Central memory CD8-positive, alpha-beta T cell (primary cell): Measurements from ENCODE around the gene PDZD8.
"Not testable (repeated sequence)": the region's sequence is repeated elsewhere in the genome, so short reads cannot be mapped to it uniquely, and the experiment has no call there.

ENCODE experiments used
- ATAC-seq: fragments of 150-1000 bp; cut with Tn5 transposase; replicated peaks from 2 replicates; pipeline ENCODE4 v1.10.0; 2022; ENCODE audit warnings: mild to moderate bottlenecking, moderate FRiP score, moderate number of reproducible peaks; ENCODE audit not compliant: poor library complexity, severe bottlenecking; ENCODE audit errors: extremely low read depth
- DNase-seq, 2 donors: peaks; one replicate each; pipeline ENCODE4 v3.0.0; 2021; ENCODE audit warnings: low spot score in 2 of 2
- H3K27ac Mint-ChIP-seq: one replicate; pipeline ENCODE4 v1.8.0; 2022; ENCODE audit warnings: low read depth, mild to moderate bottlenecking, moderate library complexity, mixed read lengths
- H3K27me3 Mint-ChIP-seq: one replicate; pipeline ENCODE4 v1.8.0; 2022; ENCODE audit warnings: mixed read lengths
- H3K36me3 Mint-ChIP-seq: one replicate; pipeline ENCODE4 v1.8.0; 2022; ENCODE audit warnings: mild to moderate bottlenecking, moderate library complexity, mixed read lengths; ENCODE audit not compliant: insufficient read depth
- H3K4me1 Mint-ChIP-seq: one replicate; pipeline ENCODE4 v1.8.0; 2022; ENCODE audit warnings: mixed read lengths
- H3K4me3 Mint-ChIP-seq: one replicate; pipeline ENCODE4 v1.8.0; 2022; ENCODE audit warnings: mild to moderate bottlenecking, moderate library complexity, mixed read lengths
- H3K9me3 Mint-ChIP-seq: one replicate; pipeline ENCODE4 v1.8.0; 2022; ENCODE audit warnings: mixed read lengths

The PDZD8 gene

DNA sequence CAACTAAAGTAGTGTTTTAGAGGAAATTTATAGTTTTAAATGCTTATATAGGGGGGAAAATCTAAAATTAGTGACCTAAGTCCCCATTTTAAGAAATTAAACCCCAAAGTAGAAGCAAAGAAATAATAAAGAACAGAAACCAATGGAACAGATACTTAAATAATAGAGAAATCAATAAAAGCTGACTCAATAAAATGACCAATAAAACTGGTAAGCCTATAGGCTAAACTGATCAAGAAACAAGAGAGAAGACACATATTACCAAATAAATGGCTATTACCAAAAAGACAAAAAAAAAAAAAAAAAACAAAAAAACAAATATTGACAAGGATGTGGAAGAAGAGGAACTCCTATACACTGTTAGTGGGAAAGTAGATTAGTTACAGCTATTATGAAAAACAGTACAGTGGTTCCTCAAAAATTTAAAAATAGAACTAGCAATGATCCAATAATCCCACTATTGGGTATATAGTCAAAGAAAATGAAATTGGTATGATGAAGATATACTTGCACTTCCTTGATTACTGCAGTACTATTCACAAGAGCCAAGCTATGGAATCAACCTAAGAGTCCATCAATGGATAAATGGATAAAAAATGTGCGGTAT is 81.1 kb downstream of the PDZD8 start:
- DNase-seq (no peak), ATAC-seq (no peak)
- peaks cover 23% of the 10 kb centered on the region for H3K4me1 Mint-ChIP-seq
- H3K27me3 Mint-ChIP-seq, result no peaks in the 10 kb centered on the region
- no peak overlapping the region for H3K27ac Mint-ChIP-seq
- H3K36me3 Mint-ChIP-seq, result peaks cover 9% of the 10 kb centered on the region
- H3K4me3 Mint-ChIP-seq, result no peak overlapping the region
- H3K9me3 Mint-ChIP-seq, result no peaks in the 10 kb centered on the region

DNA sequence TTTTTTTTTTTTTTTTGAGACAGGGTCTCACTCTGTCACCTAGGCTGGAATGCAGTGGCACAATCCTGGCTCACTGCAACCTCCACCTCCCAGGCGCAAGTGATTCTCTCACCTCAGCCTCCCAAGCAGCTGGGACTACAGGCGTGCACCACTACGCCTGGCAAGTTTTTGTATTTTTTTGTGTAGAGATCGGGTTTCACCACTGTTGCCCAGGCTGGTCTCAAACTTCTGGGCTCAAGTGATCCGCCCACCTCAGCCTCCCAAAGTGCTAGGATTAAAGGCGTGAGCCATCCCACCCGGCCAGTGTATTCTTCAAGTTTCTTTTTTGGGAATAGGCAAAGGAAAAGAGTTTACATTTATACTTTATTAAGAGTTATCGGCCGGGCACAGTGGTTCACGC is 84.4 kb downstream of the PDZD8 start:
- not testable (repeated sequence) for H3K36me3 Mint-ChIP-seq, H3K27me3 Mint-ChIP-seq, H3K27ac Mint-ChIP-seq, H3K4me3 Mint-ChIP-seq, DNase-seq, H3K9me3 Mint-ChIP-seq, ATAC-seq
- peaks cover 16% of the 10 kb centered on the region for H3K4me1 Mint-ChIP-seq

DNA sequence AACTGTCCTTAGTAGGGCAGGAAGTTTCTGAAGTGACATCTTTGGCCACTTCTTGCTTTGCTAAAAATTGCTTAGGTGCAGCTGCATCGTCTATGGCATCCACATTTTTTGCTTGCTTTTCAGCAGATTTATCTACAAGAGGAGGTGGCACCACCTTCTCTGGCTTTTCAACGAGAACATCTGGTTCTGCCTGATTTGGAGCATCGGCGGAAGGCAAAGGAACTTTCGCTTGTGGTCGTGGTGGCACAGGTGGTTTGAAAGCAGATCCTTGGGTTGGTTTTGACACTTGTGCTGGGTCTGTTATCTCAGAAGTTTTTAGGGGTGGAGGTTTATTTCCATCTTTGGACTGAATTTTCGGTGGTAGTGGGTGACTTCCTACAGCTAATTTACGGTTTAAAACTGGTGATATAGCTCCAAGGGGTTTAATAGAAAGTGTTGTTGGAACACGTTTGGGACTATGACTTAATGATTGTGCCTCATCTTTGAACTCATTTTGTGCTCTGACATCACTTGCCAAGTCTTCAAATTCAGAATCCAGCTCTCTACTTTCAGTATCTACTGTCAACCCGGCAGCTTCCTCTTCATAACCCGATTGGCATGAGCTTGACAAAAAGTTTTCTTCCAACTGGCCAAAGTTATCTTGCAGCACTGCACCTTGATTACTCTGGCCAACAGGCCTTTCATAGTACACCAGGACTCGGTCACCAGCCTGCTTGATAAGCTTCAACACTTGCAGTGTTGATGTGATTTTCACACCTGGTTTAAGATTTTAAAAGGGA is 90.3 kb downstream of the PDZD8 start:
- Mint-ChIP-seq H3K36me3 (peaks cover 12% of the 10 kb centered on the region), H3K27ac (no peak overlapping the region), H3K9me3 (no peaks in the 10 kb centered on the region), H3K4me1 (no peaks in the 10 kb centered on the region), H3K27me3 (no peaks in the 10 kb centered on the region), H3K4me3 (no peak overlapping the region)
- no peak for DNase-seq
- ATAC-seq, result no peak

DNA sequence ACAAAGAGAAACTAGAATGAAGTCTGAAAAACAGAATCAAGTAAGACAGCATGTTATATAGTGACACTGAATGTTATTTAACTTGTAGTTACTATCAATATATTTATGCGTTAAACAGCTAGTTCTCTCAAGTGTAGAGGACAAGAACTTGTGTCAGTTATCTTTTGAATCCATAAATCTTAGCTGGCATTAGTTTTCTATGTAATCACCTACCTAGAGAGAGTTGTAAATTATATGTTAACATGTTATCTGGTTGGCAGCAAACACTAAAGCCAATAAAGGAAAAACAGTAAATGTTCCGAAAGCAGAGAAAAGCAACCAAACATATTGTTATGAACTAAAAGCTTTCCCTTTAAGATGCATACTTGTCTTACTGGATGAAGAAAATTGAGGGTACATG is 97.6 kb downstream of the PDZD8 start:
- DNase-seq, result no peak
- ATAC-seq, result no peak
- Mint-ChIP-seq H3K27me3 (no peaks in the 10 kb centered on the region), H3K4me1 (no peaks in the 10 kb centered on the region), H3K9me3 (no peaks in the 10 kb centered on the region), H3K4me3 (no peak overlapping the region), H3K36me3 (no peaks in the 10 kb centered on the region), H3K27ac (no peak overlapping the region)

DNA sequence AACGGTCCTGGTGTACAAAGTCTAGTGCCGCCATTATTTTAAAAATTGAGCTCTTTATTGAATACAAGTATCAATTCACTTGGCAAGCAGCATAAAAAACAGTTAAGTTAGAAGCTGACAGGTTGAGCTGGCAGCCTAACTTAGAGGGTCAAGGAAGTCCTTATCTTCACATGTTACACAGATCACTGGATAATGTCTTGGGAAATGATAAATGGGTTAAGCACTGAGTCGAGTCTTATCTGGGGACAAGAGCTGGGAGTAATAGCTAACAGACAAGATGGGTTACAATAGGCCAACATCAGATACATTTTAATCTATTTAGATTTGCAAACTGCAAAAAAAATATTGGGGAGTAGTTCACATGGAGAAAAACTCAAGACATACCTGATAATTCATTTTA is 100.1 kb downstream of the PDZD8 start:
- Mint-ChIP-seq H3K9me3 (no peaks in the 10 kb centered on the region), H3K4me3 (no peak overlapping the region), H3K27ac (no peak overlapping the region), H3K27me3 (no peaks in the 10 kb centered on the region), H3K36me3 (no peaks in the 10 kb centered on the region), H3K4me1 (no peaks in the 10 kb centered on the region)
- ATAC-seq, result no peak
- no peak for DNase-seq

DNA sequence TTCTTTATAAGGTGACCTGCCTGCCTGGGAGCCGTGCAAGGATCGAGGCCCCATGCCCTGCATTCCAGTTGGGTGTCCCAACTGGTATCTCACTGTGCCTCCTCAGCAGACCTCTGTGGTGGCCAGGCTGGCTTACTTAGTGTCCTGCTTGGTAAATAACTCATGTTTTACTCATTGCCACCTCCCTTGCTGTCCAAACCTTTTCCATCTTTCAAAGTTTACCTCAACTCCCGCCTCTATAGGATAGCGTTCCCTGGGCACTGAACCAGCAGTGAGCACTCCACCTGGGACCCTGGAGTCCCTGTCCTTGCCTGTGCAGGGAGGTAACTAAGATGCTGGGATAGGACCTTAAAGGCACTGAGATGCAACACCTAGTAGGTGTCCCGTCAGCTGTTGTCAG is 100.7 kb downstream of the PDZD8 start:
- no peak for DNase-seq
- Mint-ChIP-seq H3K27ac (no peak overlapping the region), H3K27me3 (no peaks in the 10 kb centered on the region), H3K4me3 (no peak overlapping the region), H3K9me3 (no peaks in the 10 kb centered on the region), H3K36me3 (no peaks in the 10 kb centered on the region), H3K4me1 (no peaks in the 10 kb centered on the region)
- no peak for ATAC-seq

DNA sequence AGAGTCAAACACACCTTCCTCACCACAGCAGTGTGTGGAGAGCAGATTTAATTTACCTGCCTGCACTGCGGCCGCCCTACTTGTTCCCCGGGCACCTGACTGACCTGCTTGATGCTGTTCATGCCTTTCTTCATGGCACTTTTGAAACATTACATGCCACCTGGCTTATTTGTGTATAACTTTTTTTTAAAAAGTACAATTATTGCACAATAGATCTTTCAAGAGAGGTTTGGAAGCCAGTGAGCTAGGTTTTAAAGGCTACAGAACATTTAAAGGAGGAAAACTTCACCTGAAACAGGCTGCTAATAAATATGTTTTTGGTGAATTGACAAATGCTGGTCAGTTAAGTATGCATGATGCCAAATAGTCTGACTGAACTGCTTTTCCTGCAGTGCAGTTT is 101.3 kb downstream of the PDZD8 start:
- no peak overlapping the region for H3K4me3 Mint-ChIP-seq
- no peak for ATAC-seq

DNA sequence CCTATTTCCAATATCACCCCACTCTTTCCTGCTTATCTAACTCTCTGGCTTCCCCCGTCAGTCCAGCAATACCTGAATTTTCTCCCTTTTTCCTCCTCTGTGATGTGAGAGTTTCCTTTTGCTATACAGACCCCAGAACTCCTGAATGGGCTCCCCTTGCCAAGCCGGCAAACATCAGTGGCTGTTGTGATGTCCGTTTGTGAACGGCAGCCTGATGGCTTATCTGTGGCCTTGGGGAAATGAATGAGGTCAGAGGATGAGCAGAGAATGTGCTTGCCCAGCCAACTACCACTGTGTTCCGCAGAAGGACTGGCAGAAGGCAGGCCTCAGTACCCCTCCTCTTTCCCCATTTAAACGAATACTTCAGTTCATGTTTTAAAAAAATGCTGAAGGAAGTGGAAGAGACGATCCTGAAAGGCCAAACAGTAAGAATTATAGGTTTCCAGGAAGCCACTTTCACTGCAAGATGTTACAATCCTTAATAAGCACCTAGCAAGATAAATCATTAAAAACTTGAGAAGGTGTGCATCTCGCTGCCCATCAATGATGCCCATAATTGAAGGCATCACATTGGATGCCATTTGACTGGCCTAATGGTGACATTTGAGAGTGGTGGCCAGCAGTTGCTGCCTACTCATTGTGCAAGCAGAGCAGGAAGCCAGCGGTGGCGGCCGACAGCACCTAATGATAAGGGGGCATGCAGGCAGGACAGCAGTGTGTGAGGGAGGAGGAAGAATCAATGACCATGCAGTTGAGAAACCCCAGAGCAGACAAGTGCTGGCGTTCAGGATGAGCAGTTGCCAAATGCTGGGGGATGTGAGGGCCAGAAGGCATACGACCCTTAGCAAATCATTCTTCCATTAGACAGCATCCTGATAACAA is 102.8 kb downstream of the PDZD8 start:
- ATAC-seq, result no peak
- H3K27me3 Mint-ChIP-seq, result no peaks in the 10 kb centered on the region
- no peaks in the 10 kb centered on the region for H3K36me3 Mint-ChIP-seq
- H3K9me3 Mint-ChIP-seq, result no peaks in the 10 kb centered on the region
- no peaks in the 10 kb centered on the region for H3K4me1 Mint-ChIP-seq
- H3K4me3 Mint-ChIP-seq, result no peak overlapping the region
- no peak overlapping the region for H3K27ac Mint-ChIP-seq
- no peak for DNase-seq

More for the DNA sequence above, 101.3 kb downstream of the PDZD8 start:
- Mint-ChIP-seq H3K9me3 (no peaks in the 10 kb centered on the region), H3K36me3 (no peaks in the 10 kb centered on the region), H3K27ac (no peak overlapping the region), H3K4me1 (no peaks in the 10 kb centered on the region), H3K27me3 (no peaks in the 10 kb centered on the region)
- DNase-seq, result no peak

DNA sequence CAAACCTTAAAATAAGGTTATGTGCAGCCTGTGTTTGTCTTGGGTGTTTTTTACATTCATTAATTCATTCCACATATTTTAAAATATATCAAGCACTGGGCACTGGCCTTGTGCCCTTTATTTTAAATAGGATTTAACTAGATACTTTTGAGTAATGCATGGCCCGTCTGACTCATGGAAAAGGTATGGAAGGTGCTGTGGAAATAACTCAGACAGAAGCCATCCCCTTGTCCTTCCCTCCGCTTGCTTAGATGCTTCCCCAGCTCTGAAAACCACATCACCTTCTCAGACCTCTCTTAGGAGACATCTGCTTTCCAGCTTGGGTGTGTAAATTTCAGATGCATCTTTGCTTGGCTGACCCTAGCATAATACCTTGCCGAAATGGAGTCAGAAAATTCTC is 103.8 kb downstream of the PDZD8 start:
- H3K4me3 Mint-ChIP-seq, result no peak overlapping the region
- H3K27ac Mint-ChIP-seq, result no peak overlapping the region
- ATAC-seq (no peak), DNase-seq (no peak)
- no peaks in the 10 kb centered on the region for H3K9me3 Mint-ChIP-seq
- H3K36me3 Mint-ChIP-seq, result no peaks in the 10 kb centered on the region
- H3K27me3 Mint-ChIP-seq, result no peaks in the 10 kb centered on the region
- no peaks in the 10 kb centered on the region for H3K4me1 Mint-ChIP-seq

DNA sequence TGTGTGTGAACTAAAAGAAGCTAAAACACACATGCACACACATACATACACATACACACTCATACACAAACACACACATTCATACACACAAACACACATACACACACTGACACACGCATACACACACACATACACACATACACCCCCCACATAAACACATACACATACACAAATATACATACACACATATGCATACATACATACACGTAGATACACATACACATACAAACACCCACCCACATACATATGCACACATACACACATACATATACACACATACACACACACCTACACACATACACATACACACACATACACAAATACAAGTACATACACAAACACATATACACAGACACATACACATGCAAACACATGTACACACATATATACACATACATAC is 106.3 kb downstream of the PDZD8 start:
- Mint-ChIP-seq H3K27me3 (peaks cover under 1% of the 10 kb centered on the region), H3K4me1 (no peaks in the 10 kb centered on the region), H3K27ac (no peak overlapping the region), H3K36me3 (no peaks in the 10 kb centered on the region), H3K4me3 (no peak overlapping the region), H3K9me3 (no peaks in the 10 kb centered on the region)
- DNase-seq (no peak), ATAC-seq (no peak)

DNA sequence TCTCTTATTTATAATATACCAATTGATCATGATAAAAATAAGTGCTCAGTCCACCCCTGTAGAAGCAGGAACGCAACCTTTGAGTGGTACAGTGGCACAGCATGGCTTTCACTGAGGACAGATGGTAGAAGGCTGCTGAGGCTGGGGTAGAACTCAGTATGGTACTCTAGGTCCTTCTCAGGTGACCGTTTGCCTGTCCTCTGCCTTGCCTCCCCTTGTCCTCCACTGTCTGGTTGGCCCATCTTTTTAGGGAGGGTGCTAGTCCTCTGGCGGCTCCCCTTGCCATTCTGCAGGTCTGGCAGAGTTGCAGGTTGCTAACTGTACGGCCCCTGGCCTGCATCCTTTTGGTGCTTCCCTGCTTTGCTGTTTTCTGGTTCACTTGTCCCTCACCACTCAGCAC is 107.0 kb downstream of the PDZD8 start:
- Mint-ChIP-seq H3K4me3 (no peak overlapping the region), H3K27ac (no peak overlapping the region), H3K9me3 (no peaks in the 10 kb centered on the region), H3K27me3 (peaks cover 7% of the 10 kb centered on the region), H3K4me1 (no peaks in the 10 kb centered on the region), H3K36me3 (no peaks in the 10 kb centered on the region)
- DNase-seq (no peak), ATAC-seq (no peak)

DNA sequence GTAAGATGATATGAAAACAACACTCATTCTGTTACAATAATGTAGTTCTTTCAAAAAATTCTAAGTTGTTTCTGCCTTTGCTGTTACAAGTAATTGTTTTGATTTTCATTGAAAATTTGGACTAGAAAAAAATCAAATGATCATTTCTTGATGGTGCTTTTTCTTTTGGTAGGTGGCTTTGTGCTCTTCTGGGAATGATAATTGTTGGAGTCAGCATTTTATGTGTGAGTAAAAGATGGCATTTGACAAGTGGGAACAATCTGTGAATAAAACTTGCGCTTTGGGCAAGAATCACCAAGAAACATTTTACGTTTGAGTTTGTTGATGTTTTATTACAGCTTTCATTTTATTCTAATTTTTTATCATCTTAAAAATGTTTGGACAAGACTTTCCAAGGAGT is 108.4 kb downstream of the PDZD8 start:
- Mint-ChIP-seq H3K4me1 (no peaks in the 10 kb centered on the region), H3K4me3 (no peak overlapping the region), H3K36me3 (no peaks in the 10 kb centered on the region), H3K9me3 (no peaks in the 10 kb centered on the region), H3K27ac (no peak overlapping the region), H3K27me3 (peaks cover 22% of the 10 kb centered on the region)
- DNase-seq (no peak), ATAC-seq (no peak)

DNA sequence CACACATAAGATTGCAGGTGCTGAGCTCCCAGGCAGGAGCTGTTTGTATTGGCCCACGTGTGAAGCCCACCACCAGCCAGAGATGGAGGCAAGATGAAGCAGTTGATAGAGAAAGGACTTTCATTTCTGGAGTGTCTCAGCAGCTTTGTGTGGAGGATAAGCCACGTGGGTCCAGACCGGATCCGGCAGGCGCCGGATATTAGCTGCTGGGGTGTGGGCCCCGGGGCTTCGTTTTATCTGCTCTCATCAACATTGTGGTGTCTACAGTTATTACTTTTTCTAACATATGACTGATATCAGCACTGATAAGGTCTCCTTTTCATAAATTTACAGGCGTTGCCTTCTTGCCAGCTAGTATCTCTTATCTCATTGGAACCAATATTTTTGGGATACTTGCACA is 108.8 kb downstream of the PDZD8 start:
- DNase-seq (no peak), ATAC-seq (no peak)
- Mint-ChIP-seq H3K36me3 (no peaks in the 10 kb centered on the region), H3K4me3 (no peak overlapping the region), H3K27ac (no peak overlapping the region), H3K27me3 (peaks cover 26% of the 10 kb centered on the region), H3K4me1 (no peaks in the 10 kb centered on the region), H3K9me3 (no peaks in the 10 kb centered on the region)
